K562 (cell line): ENCODE data around the gene CDC27. TPM values are rescaled to one million over a fixed set of nuclear protein-coding genes. Genes with fewer than 3 reads are reported as not detected.
A peak's percentile ranks its signal among the peaks of the same experiment; 100 is the strongest.

ENCODE experiments used
- BCOR ChIP-seq: fragments of 450-650 bp; IDR thresholded peaks from 2 replicates; pipeline ENCODE4 v1.6.1; 2016
- COPS2 ChIP-seq: fragments of 450-650 bp; conservative IDR thresholded peaks from 2 replicates; pipeline ENCODE4 v1.6.1; 2016; ENCODE audit warnings: mild to moderate bottlenecking, moderate library complexity
- CREB3L1 ChIP-seq: fragments of 450-650 bp; IDR thresholded peaks from 2 replicates; pipeline ENCODE4 v1.6.1; 2014; ENCODE audit warnings: low read depth, mild to moderate bottlenecking, moderate library complexity, borderline replicate concordance
- HDGF ChIP-seq: fragments of 450-650 bp; IDR thresholded peaks from 2 replicates; pipeline ENCODE4 v1.6.1; 2016
- HNRNPL ChIP-seq: fragments of 200-400 bp; formaldehyde crosslinking; IDR thresholded peaks from 2 replicates; pipeline ENCODE4 v1.6.1; 2017; ENCODE audit warnings: low read depth, mild to moderate bottlenecking, low read length
- MXI1 ChIP-seq: IDR thresholded peaks from 2 replicates; pipeline ENCODE4 v1.6.1; 2011; ENCODE audit warnings: low read depth, mild to moderate bottlenecking, improper control_type of control experiment, low read length
- NFE2L1 ChIP-seq: fragments of 450-650 bp; IDR thresholded peaks from 2 replicates; pipeline ENCODE4 v1.6.1; 2016; ENCODE audit warnings: missing genetic modification characterization, low read depth, mild to moderate bottlenecking, missing compliant biosample characterization, moderate library complexity, borderline replicate concordance
- PTTG1 ChIP-seq: fragments of 450-650 bp; IDR thresholded peaks from 2 replicates; pipeline ENCODE4 v1.6.1; 2016; ENCODE audit warnings: low read depth, mild to moderate bottlenecking, missing genetic modification characterization, missing compliant biosample characterization
- RAD21 ChIP-seq, 2 experiments: fragments of 250-450 bp in 1 of 2; fragments of 450-650 bp in 1 of 2; sonication (Bioruptor Pico) in 1 of 2; formaldehyde crosslinking in 1 of 2; IDR thresholded peaks in 1 of 2; conservative IDR thresholded peaks in 1 of 2; 2 replicates each; pipeline versions ENCODE4 v1.4.0 to v1.8.0; 2020 to 2022; ENCODE audit warnings: mild to moderate bottlenecking in 2 of 2, moderate library complexity in 1 of 2
- SMAD2 ChIP-seq: fragments of 150-350 bp; IDR thresholded peaks from 2 replicates; pipeline ENCODE4 v1.6.1; 2014; ENCODE audit warnings: low read depth, mild to moderate bottlenecking, low read length
- THRAP3 ChIP-seq: fragments of 450-650 bp; IDR thresholded peaks from 2 replicates; pipeline ENCODE4 v1.6.1; 2016; ENCODE audit warnings: mild to moderate bottlenecking, inconsistent platforms, borderline replicate concordance
- TRIM25 ChIP-seq: fragments of 450-650 bp; IDR thresholded peaks from 2 replicates; pipeline ENCODE4 v1.7.0; 2016; ENCODE audit warnings: borderline replicate concordance
- ZNF146 ChIP-seq: IDR thresholded peaks from one replicate; pipeline ENCODE4 v1.6.1; 2018; ENCODE audit warnings: missing compliant biosample characterization; ENCODE audit not compliant: unreplicated experiment
- ZNF212 ChIP-seq: fragments of 450-650 bp; formaldehyde crosslinking; IDR thresholded peaks from 2 replicates; pipeline ENCODE4 v1.4.0; 2020; ENCODE audit warnings: mild to moderate bottlenecking
- ZNF699 ChIP-seq: fragments of 250-450 bp; sonication (Bioruptor Pico); IDR thresholded peaks from 2 replicates; pipeline ENCODE4 v1.8.0; 2021; ENCODE audit warnings: mild to moderate bottlenecking, moderate library complexity; ENCODE audit not compliant: insufficient replicate concordance
- ZNF75A ChIP-seq: fragments of 450-650 bp; formaldehyde crosslinking; IDR thresholded peaks from 2 replicates; pipeline ENCODE4 v1.4.0; 2020; ENCODE audit warnings: mild to moderate bottlenecking
- ZSCAN32 ChIP-seq: fragments of 450-650 bp; formaldehyde crosslinking; IDR thresholded peaks from 2 replicates; pipeline ENCODE4 v1.4.0; 2020; ENCODE audit warnings: mild to moderate bottlenecking, moderate library complexity
- polyA plus RNA-seq, 8 experiments: library from polyadenylated mRNA; depleted of rRNA in 4 of 8; stranded (reverse) in 5 of 8; unstranded in 3 of 8; fragments of >200 nt; fragmentation: Nextera tagmentation in 2 of 8; fragmentation: Illumina TruSeq in 1 of 8; extraction: Ambion mirVana in 2 of 8; extraction: Trizol in 1 of 8; gene quantifications; 2 replicates each; pipeline versions ENCODE4 v1.2.1 to v1.2.3, GENCODE V29; 2011 to 2014; ENCODE audit warnings: inconsistent platforms in 1 of 8, missing spikeins in 1 of 8
- total RNA-seq, 7 experiments: library from RNA; depleted of rRNA in 6 of 7; stranded (reverse); fragments of >200 nt in 6 of 7; fragmentation: Illumina TruSeq in 2 of 7; extraction: Trizol in 2 of 7; gene quantifications; 2 replicates each; pipeline versions ENCODE4 v1.2.1 to v1.2.3, GENCODE V29; 2011 to 2021; ENCODE audit warnings: low replicate concordance in 1 of 7
- TF ChIP-seq, protein P1 (sequence below), 2 experiments: IDR thresholded peaks; 2 replicates each; pipeline ENCODE4 v1.6.1; 2011; ENCODE audit warnings: borderline replicate concordance in 1 of 2, control low read depth in 1 of 2, low read depth in 1 of 2, low read length in 1 of 2, mild to moderate bottlenecking in 1 of 2, mixed read lengths in 1 of 2, moderate library complexity in 1 of 2; ENCODE audit not compliant: insufficient read depth in 1 of 2, insufficient read length in 1 of 2, poor library complexity in 1 of 2, severe bottlenecking in 1 of 2; ENCODE audit errors: extremely low read depth in 1 of 2
- TF ChIP-seq, protein P2 (sequence below): fragments of 250-450 bp; sonication (Bioruptor Pico); IDR thresholded peaks from 2 replicates; pipeline ENCODE4 v1.4.0; 2020
- TF ChIP-seq, protein P3 (sequence below): IDR thresholded peaks from 2 replicates; pipeline ENCODE4 v1.6.1; 2014; ENCODE audit warnings: antibody characterized with exemption

Gene CDC27
- total and polyA plus RNA-seq, 9 of the 15 experiments (the other 6 are each of a cell fraction or from before 2014, with no cell fraction given): 28.6 to 155 (median 94.1) TPM

DNA sequence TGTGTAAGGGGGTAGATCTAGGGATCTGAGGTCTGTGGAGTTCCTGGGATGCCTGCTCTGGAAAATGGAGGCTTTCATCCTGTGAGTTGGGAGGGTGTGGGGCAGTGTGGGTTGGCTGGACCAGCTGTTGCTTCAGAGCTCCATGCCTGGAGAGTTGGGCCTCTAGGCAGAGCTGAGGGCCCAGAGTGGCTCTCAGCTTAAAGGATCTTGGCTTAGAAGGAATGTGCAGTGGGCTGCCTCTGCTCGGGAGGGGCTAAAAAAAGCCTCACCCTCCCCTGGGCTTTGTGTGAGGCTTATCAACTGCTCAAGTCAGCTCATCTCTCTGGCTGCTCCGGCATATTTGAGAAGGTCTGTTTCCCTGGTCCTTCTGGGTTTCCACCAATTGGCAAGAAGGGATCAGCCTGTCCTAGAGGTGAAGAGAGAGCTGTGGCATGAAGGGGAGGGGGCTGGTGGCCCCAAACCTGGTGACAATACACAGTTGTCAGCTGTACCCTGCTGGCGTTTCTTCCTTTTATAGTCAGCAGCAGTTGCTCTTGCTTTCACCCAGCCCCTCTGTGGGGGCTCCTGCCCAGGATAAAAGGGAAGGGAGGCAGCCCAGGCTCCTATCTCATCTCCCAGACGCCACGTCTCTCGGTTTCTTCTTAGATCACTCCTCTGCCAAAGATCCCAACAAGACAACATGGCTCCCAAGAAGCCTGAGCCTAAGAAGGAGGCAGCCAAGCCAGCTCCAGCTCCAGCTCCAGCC is 19.8 kb upstream of the CDC27 start, which contains the start of gene MYL4 (continued):
- TF ChIP-seq, protein P1, sequence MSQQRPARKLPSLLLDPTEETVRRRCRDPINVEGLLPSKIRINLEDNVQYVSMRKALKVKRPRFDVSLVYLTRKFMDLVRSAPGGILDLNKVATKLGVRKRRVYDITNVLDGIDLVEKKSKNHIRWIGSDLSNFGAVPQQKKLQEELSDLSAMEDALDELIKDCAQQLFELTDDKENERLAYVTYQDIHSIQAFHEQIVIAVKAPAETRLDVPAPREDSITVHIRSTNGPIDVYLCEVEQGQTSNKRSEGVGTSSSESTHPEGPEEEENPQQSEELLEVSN (IDR thresholded peaks at IDR 0.05; ENCODE audit: borderline replicate concordance in 1 of 2, extremely low read depth in 1 of 2, insufficient read depth in 1 of 2, insufficient read length in 1 of 2, low read depth in 1 of 2, low read length in 1 of 2, poor library complexity in 1 of 2, severe bottlenecking in 1 of 2): no peak
- TF ChIP-seq CREB3L1 (peak; percentile 61; the same call in 1 of the 2 replicates), ZNF146 (CRISPR knock-in tag) (no peak), BCOR (0 out of 2 replicates have a peak, but pooled peaks have one; percentile 43), THRAP3 (no peak), ZSCAN32 (CRISPR knock-in tag) (no peak), TRIM25 (no peak), NFE2L1 (tag) (no peak), PTTG1 (no peak), RAD21 (CRISPR knock-in tag; conservative IDR thresholded peaks at IDR 0.05 in 1 of 2, IDR thresholded peaks at IDR 0.05 in 1 of 2) (no peak), ZNF75A (CRISPR knock-in tag) (no peak), ZNF212 (CRISPR knock-in tag) (no peak), HDGF (no peak), MXI1 (no peak), COPS2 (no peak), ZNF699 (CRISPR knock-in tag) (no peak), HNRNPL (no peak), SMAD2 (no peak)
- TF ChIP-seq, protein P2, sequence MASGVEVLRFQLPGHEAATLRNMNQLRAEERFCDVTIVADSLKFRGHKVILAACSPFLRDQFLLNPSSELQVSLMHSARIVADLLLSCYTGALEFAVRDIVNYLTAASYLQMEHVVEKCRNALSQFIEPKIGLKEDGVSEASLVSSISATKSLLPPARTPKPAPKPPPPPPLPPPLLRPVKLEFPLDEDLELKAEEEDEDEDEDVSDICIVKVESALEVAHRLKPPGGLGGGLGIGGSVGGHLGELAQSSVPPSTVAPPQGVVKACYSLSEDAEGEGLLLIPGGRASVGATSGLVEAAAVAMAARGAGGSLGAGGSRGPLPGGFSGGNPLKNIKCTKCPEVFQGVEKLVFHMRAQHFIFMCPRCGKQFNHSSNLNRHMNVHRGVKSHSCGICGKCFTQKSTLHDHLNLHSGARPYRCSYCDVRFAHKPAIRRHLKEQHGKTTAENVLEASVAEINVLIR (CRISPR knock-in tag): no peak
- TF ChIP-seq, protein P3, sequence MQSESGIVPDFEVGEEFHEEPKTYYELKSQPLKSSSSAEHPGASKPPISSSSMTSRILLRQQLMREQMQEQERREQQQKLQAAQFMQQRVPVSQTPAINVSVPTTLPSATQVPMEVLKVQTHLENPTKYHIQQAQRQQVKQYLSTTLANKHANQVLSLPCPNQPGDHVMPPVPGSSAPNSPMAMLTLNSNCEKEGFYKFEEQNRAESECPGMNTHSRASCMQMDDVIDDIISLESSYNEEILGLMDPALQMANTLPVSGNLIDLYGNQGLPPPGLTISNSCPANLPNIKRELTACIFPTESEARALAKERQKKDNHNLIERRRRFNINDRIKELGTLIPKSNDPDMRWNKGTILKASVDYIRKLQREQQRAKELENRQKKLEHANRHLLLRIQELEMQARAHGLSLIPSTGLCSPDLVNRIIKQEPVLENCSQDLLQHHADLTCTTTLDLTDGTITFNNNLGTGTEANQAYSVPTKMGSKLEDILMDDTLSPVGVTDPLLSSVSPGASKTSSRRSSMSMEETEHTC: no peak
